Measurements from ENCODE around the gene BST1. TPM values are rescaled to one million over a fixed set of nuclear protein-coding genes. Genes with fewer than 3 reads are reported as not detected.

BST1 gene
- total and polyA plus RNA-seq, 2 donors (not counting 3 experiments of a cell fraction or from before 2014, with no cell fraction given): 10.7 to 14.0 TPM

DNA sequence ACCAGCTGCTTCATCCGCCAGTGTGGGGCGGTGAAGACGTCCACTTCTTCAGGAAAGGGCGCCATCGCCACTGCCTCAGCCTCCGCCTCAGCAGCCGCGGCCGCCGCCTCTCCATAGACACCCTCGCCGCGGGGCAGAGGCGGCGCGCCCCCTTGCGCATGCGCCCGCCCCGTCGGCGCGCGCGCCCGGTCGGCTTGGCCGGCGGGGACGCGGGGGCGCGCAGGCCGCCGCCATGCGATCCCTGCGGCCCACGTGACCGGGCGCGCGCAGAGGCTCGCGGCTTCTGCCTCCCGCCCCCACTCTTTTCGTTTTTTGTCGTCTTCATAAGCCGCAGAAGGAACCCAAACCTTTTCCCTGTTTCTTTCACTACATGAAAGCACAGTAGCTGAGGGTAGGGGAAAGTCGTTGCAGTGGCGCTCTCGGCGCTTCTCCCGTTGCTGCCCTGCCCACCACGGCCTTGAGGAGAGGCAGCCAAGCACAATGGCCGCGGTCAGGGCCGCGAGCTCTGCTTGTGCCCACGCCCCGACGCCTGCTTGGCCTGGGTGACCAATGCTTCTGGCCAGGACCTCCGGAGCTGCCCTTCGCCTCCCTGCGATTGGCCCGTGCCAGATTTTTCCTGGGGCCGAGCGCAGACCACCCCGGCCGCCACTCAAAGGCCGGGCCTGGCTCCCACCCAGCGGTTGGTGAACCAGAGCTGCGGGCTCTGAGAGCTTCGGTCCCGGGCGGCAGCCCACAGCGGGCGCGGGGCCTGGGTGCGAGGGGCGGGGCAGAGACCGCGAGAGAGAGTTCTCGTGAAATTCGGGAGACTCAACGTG, 47.4 kb upstream of the BST1 start, which contains the start of gene FBXL5:
Gene FBXL5, minus strand, starts transcription at position 135 of the 815 bp plus-strand sequence. Its CDS starts 70 bp downstream, at position 65.
- H3K79me2 ChIP-seq (ENCODE audit: control insufficient read depth, insufficient read depth, low read length): peaks cover 46% of the 10 kb centered on the region
- peak within 1 kb of the TSS; percentile 78 to 97 (median 91) for H3K4me3 ChIP-seq (replicated peaks in 1 of 3; ENCODE audit: insufficient read depth in 1 of 3, low read depth in 1 of 3, low read length in 3 of 3)
- DNase-seq (ENCODE audit: low read depth, low spot score) (peak; percentile 86), FAIRE-seq (no peak)
- H3K9ac ChIP-seq (replicated peaks; ENCODE audit: extremely low read depth, insufficient read depth, low read length): peak within 1 kb of the TSS; percentile 97
- no peaks in the 10 kb centered on the region for H3K9me3 ChIP-seq (replicated peaks; ENCODE audit: control insufficient read depth, insufficient read depth, low read length)
- dilution Hi-C loops (cut with MboI; ENCODE audit: extremely low pct_ligation_motif_present, low sequenced_read_pairs): no loop called here
- no peaks in the 10 kb centered on the region for H4K20me1 ChIP-seq (replicated peaks; ENCODE audit: control insufficient read depth, extremely low read depth, insufficient read depth, low read length)
- ChIA-PET CTCF (interaction anchor here (0.9 to 3.4 kb wide), 5 partner anchors 9 to 176 kb away, joined by 3 to 13 read pairs (median 7); partner anchors contain the start of gene FAM200B), POLR2A (no interaction called here)
- TSS peak; percentile 82 for BruUV-seq (replicated peaks)
- TF ChIP-seq JUN (IDR thresholded peaks at IDR 0.05; ENCODE audit: borderline replicate concordance, insufficient read depth, insufficient read length, low read depth) (no peak), FOS (IDR thresholded peaks at IDR 0.05; ENCODE audit: borderline replicate concordance, insufficient read depth, low read length) (no peak), GATA2 (IDR thresholded peaks at IDR 0.05; ENCODE audit: insufficient read depth, insufficient read length, low read depth, low read length) (no peak), MYC (IDR thresholded peaks at IDR 0.05; ENCODE audit: low read depth, low read length) (no peak), EZH2 (IDR thresholded peaks at IDR 0.05; ENCODE audit: borderline replicate concordance, low read depth, low read length, severe bottlenecking) (no peak), POLR2AphosphoS5 (IDR thresholded peaks at IDR 0.05; ENCODE audit: insufficient read depth, low read depth, low read length) (peak; percentile 66), POLR2A (IDR thresholded peaks at IDR 0.05; ENCODE audit: low read depth, low read length) (peak; percentile 92)
- TF ChIP-seq, protein P1, sequence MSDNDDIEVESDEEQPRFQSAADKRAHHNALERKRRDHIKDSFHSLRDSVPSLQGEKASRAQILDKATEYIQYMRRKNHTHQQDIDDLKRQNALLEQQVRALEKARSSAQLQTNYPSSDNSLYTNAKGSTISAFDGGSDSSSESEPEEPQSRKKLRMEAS (IDR thresholded peaks at IDR 0.05; ENCODE audit: insufficient read depth, insufficient read length): peak; percentile 77
- TF ChIP-seq, protein P2, sequence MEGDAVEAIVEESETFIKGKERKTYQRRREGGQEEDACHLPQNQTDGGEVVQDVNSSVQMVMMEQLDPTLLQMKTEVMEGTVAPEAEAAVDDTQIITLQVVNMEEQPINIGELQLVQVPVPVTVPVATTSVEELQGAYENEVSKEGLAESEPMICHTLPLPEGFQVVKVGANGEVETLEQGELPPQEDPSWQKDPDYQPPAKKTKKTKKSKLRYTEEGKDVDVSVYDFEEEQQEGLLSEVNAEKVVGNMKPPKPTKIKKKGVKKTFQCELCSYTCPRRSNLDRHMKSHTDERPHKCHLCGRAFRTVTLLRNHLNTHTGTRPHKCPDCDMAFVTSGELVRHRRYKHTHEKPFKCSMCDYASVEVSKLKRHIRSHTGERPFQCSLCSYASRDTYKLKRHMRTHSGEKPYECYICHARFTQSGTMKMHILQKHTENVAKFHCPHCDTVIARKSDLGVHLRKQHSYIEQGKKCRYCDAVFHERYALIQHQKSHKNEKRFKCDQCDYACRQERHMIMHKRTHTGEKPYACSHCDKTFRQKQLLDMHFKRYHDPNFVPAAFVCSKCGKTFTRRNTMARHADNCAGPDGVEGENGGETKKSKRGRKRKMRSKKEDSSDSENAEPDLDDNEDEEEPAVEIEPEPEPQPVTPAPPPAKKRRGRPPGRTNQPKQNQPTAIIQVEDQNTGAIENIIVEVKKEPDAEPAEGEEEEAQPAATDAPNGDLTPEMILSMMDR (IDR thresholded peaks at IDR 0.05; ENCODE audit: extremely low read depth in 1 of 2, insufficient read depth in 1 of 2, low read depth in 1 of 2, low read length in 2 of 2): no peak
- H3K27ac ChIP-seq (ENCODE audit: insufficient read depth, low read depth, low read length): peak within 1 kb of the TSS; percentile 98
- H2AFZ ChIP-seq (ENCODE audit: low read depth, low read length): peak within 1 kb of the TSS; percentile 97
- H3K4me2 ChIP-seq (ENCODE audit: insufficient read depth, low read length): peak within 1 kb of the TSS; percentile 94
- H3K36me3 ChIP-seq (ENCODE audit: control insufficient read depth in 2 of 2, extremely low read depth in 1 of 2, insufficient read depth in 2 of 2, low read length in 2 of 2): no peaks in the 10 kb centered on the region
- peaks cover 29% of the 10 kb centered on the region for H3K4me1 ChIP-seq (ENCODE audit: control insufficient read depth, extremely low read depth, insufficient read depth, low read length)
- intact Hi-C loops (cut with micrococcal nuclease): loop anchor here (1.0 to 10.0 kb wide), 5 partner anchors 10 to 653 kb away; partner anchors contain the start of genes CPEB2, FAM200B and TAPT1
- no peaks in the 10 kb centered on the region for H3K9me1 ChIP-seq (replicated peaks; ENCODE audit: control insufficient read depth, extremely low read depth, insufficient read depth, low read length)
- no peaks in the 10 kb centered on the region for H3K27me3 ChIP-seq (ENCODE audit: control insufficient read depth in 2 of 2, insufficient read depth in 2 of 2, low read length in 2 of 2)
